HG03039 (cell line): Measurements from ENCODE around the gene DCAF10.
"Not testable (repeated sequence)": the region's sequence is repeated elsewhere in the genome, so short reads cannot be mapped to it uniquely, and the experiment has no call there.

Source experiments
- ATAC-seq: cut with Tn5 transposase; IDR thresholded peaks from one replicate; pipeline ENCODE4 v1.9.1; 2021; ENCODE audit warnings: mild to moderate bottlenecking, moderate library complexity; ENCODE audit not compliant: unreplicated experiment

Gene DCAF10

GRCh38 chr9:37906312-37907239 is 106.0 kb downstream of the DCAF10 start:
- no peak for ATAC-seq

- no peak for ATAC-seq
These were observed 107.7 kb downstream of the DCAF10 start for GRCh38 chr9:37908283-37908682.

GRCh38 chr9:37908698-37909186 is 108.1 kb downstream of the DCAF10 start:
- no peak for ATAC-seq

DNA sequence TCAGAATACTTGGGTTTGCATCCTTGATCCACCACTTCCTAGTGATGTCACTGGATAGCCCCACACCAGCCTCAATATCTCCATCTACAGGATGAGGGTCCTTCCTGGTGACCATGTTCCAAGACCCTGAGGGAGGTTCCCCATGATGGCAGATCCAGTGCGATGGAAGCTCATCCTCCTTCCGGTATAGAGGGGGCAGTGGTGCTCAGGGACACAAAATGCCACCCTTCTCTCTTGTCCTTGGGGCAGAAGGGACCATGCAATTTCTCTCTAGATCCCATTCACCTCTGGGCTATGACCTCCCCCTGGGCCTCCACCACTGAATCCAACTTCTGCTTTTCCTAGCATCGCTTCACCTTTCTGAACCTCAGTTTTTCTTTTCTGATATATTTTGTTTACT is 108.7 kb downstream of the DCAF10 start:
- ATAC-seq, result no peak

DNA sequence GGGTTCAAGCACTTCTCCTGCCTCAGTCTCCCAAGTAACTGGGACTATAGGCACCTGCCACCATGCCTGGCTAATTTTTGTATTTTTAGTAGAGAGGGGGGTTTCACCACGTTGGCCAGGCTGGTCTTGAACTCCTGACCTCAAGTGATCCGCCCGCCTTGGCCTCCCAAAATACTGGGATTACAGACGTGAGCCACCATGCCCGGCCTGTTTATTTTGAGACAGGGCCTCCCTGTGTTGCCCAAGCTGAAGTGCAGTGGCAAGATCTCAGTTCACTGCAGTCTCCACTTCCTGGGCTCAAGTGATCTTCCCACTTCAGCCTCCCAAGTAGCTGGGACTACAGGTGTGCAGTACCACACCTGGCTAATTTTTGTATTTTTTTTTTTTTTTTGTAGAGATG is 109.2 kb downstream of the DCAF10 start:
- ATAC-seq, result not testable (repeated sequence)

DNA sequence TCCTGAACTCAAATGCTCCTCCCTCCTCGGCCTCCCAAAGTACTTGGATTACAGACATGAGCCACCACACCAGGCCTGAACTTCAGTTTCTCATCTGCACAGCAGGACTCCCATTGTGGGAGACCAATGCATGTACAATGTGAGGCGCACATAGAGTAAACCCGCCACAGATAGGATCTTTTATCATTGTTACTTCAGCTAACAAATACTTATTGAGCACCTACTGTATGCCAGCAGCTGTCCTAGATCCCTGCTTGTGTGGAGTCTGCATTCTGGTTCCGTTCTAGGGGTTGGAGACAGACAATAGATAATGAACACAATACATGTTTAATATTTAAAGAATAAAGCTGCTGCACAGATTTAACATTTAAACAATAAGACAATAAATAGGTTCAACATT is 109.7 kb downstream of the DCAF10 start:
- ATAC-seq, result no peak

- no peak for ATAC-seq
These were observed 110.7 kb downstream of the DCAF10 start for GRCh38 chr9:37911271-37911681.

- ATAC-seq, result peak; percentile 60
These were observed 113.0 kb downstream of the DCAF10 start for GRCh38 chr9:37913480-37914153.

GRCh38 chr9:37914154-37914551 is 113.6 kb downstream of the DCAF10 start:
- no peak for ATAC-seq

- no peak for ATAC-seq
These were observed 114.2 kb downstream of the DCAF10 start for GRCh38 chr9:37914701-37915358.

- ATAC-seq, result no peak
These were observed 115.4 kb downstream of the DCAF10 start for GRCh38 chr9:37915911-37916470.

DNA sequence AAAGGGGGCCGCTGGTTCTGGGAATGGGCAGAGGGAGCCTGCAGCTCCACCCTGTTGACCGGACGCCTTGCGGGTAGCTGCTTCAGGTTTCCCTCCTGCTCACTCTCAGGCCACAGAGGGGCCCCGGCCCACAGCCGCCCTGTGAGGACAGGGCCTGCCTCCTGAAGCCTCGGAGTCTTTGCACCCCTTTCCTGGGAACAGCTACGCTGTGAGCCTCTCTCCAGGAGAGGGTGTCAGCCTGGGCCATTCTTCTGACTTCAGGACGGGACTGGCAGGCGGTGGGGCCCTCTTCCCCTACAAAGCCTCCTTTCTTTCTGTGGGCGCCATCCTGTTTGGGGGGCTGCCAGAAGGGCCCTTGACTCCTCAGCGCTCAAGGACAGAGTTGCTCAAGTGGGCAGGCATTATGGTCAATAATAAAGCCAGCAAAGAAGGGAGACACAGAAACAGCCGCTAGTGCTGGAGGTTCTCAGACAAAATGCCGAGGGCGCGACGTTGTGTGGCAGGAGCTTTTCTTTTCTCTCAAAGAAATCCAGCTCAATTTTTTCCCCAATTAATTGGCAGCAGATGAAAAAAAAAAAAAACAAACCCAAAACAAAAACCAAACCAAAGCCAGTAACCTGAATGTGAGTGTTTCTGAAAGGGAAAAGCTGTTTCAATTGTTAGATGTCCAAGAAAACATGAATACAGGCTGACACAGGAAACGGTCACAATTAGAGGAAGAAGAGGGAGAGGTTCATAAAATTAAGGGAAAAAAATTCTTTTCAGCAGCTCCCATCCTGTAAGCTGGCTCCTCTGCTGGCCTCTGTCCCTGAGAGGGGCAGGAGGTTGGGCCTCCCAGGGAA is 116.1 kb downstream of the DCAF10 start:
- no peak for ATAC-seq
